GM23338 (cell line): ENCODE data around the gene GPC6. TPM values are rescaled to one million over a fixed set of nuclear protein-coding genes. Genes with fewer than 3 reads are reported as not detected.

Experiments used
- ATAC-seq: fragments of 200-7000 bp; cut with Tn5 transposase; 3 replicates; pipeline ENCODE4 v1.9.1; 2020
- DNase-seq: peaks from one replicate; pipeline ENCODE4 v3.0.0-alpha.2; 2015; ENCODE audit warnings: low spot score
- H2AFZ ChIP-seq: fragments of 200-600 bp; sonication (generic); 2 replicates; pipeline ENCODE4 v1.8.0; 2016; ENCODE audit warnings: antibody characterized with exemption, mild to moderate bottlenecking, moderate library complexity
- H3F3A ChIP-seq: fragments of 200-600 bp; sonication (generic); replicated peaks from 2 replicates; pipeline ENCODE4 v1.8.0; 2017; ENCODE audit warnings: antibody characterized with exemption, mixed run types, low read depth
- H3K27ac ChIP-seq: fragments of 200-600 bp; sonication (generic); 2 replicates; pipeline ENCODE4 v1.6.1; 2016; ENCODE audit warnings: low read depth
- H3K27me3 ChIP-seq: fragments of 200-600 bp; sonication (generic); 2 replicates; pipeline ENCODE4 v1.8.0; 2016; ENCODE audit warnings: mild to moderate bottlenecking, mixed run types, moderate library complexity; ENCODE audit not compliant: insufficient read depth
- H3K36me3 ChIP-seq: fragments of 200-600 bp; sonication (generic); 2 replicates; pipeline ENCODE4 v1.8.0; 2016; ENCODE audit warnings: mild to moderate bottlenecking; ENCODE audit not compliant: insufficient read depth
- H3K4me1 ChIP-seq: fragments of 200-600 bp; sonication (generic); 2 replicates; pipeline ENCODE4 v1.8.0; 2016; ENCODE audit warnings: mild to moderate bottlenecking, moderate library complexity; ENCODE audit not compliant: insufficient read depth
- H3K4me2 ChIP-seq: fragments of 200-600 bp; sonication (generic); 2 replicates; pipeline ENCODE4 v1.7.1; 2017; ENCODE audit warnings: mixed run types
- H3K4me3 ChIP-seq: fragments of 200-600 bp; sonication (generic); 2 replicates; pipeline ENCODE4 v1.6.1; 2016; ENCODE audit warnings: mixed run types
- H3K79me2 ChIP-seq: fragments of 200-600 bp; sonication (generic); replicated peaks from 2 replicates; pipeline ENCODE4 v1.8.0; 2017; ENCODE audit warnings: mild to moderate bottlenecking; ENCODE audit not compliant: insufficient read depth
- H3K9me2 ChIP-seq: fragments of 200-600 bp; sonication (generic); 2 replicates; pipeline ENCODE4 v1.8.0; 2017; ENCODE audit not compliant: insufficient read depth
- H4K20me1 ChIP-seq: fragments of 200-600 bp; sonication (generic); replicated peaks from 2 replicates; pipeline ENCODE4 v1.8.0; 2017; ENCODE audit warnings: mild to moderate bottlenecking; ENCODE audit not compliant: insufficient read depth
- H3K27ac Mint-ChIP-seq: 2 replicates; pipeline ENCODE4 v1.8.0; 2020; ENCODE audit warnings: inconsistent platforms, mild to moderate bottlenecking, moderate library complexity, mixed read lengths
- H3K27me3 Mint-ChIP-seq: 3 replicates; pipeline ENCODE4 v1.8.0; 2022; ENCODE audit warnings: low read depth, mild to moderate bottlenecking, moderate library complexity, mixed read lengths, inconsistent platforms; ENCODE audit not compliant: insufficient read depth, poor library complexity
- H3K36me3 Mint-ChIP-seq: 3 replicates; pipeline ENCODE4 v1.8.0; 2021; ENCODE audit warnings: low read depth, mild to moderate bottlenecking, inconsistent platforms, moderate library complexity, mixed read lengths
- H3K4me1 Mint-ChIP-seq: 3 replicates; pipeline ENCODE4 v1.8.0; 2020; ENCODE audit warnings: mild to moderate bottlenecking, inconsistent platforms, mixed read lengths
- H3K4me3 Mint-ChIP-seq: 3 replicates; pipeline ENCODE4 v1.8.0; 2021; ENCODE audit warnings: moderate library complexity, mild to moderate bottlenecking, inconsistent platforms, mixed read lengths
- H3K9me3 Mint-ChIP-seq: 3 replicates; pipeline ENCODE4 v1.8.0; 2020; ENCODE audit warnings: moderate library complexity, mild to moderate bottlenecking, inconsistent platforms, mixed read lengths
- EZH2 ChIP-seq: fragments of 200-600 bp; sonication (generic); IDR thresholded peaks from one replicate; pipeline ENCODE4 v1.8.0; 2017; ENCODE audit warnings: antibody characterized with exemption, mild to moderate bottlenecking, low read depth; ENCODE audit not compliant: unreplicated experiment
- EZH2phosphoT487 ChIP-seq: fragments of 200-600 bp; sonication (generic); IDR thresholded peaks from one replicate; pipeline ENCODE4 v1.8.1; 2018; ENCODE audit warnings: antibody characterized with exemption; ENCODE audit not compliant: unreplicated experiment
- NANOG ChIP-seq: IDR thresholded peaks from 2 replicates; pipeline ENCODE4 v1.6.1; 2016; ENCODE audit warnings: antibody characterized with exemption, borderline replicate concordance
- POLR2AphosphoS5 ChIP-seq: IDR thresholded peaks from 2 replicates; pipeline ENCODE4 v1.6.1; 2016; ENCODE audit warnings: antibody characterized with exemption, low read depth
- REST ChIP-seq: IDR thresholded peaks from one replicate; pipeline ENCODE4 v1.6.1; 2018; ENCODE audit warnings: antibody characterized with exemption; ENCODE audit not compliant: unreplicated experiment
- STAT1 ChIP-seq: IDR thresholded peaks from one replicate; pipeline ENCODE4 v1.6.1; 2016; ENCODE audit warnings: antibody characterized with exemption; ENCODE audit not compliant: unreplicated experiment
- ZNF114 ChIP-seq: fragments of 250-450 bp; sonication (Bioruptor Pico); IDR thresholded peaks from 2 replicates; pipeline ENCODE4 v1.5.0; 2020; ENCODE audit warnings: mild to moderate bottlenecking, moderate library complexity
- ZNF331 ChIP-seq: fragments of 250-450 bp; sonication (Bioruptor Pico); IDR thresholded peaks from 2 replicates; pipeline ENCODE4 v1.5.0; 2020; ENCODE audit warnings: low read depth, mild to moderate bottlenecking, moderate library complexity
- ZNF462 ChIP-seq: fragments of 250-450 bp; sonication (Bioruptor Pico); IDR thresholded peaks from 2 replicates; pipeline ENCODE4 v1.5.0; 2020; ENCODE audit warnings: mild to moderate bottlenecking, moderate library complexity
- polyA plus RNA-seq: library from polyadenylated mRNA; unstranded; fragments of >200 nt; fragmentation: Nextera tagmentation; extraction: Ambion mirVana; gene quantifications from 2 replicates; pipeline ENCODE4 v1.2.1, GENCODE V29; 2016
- total RNA-seq: library from RNA; depleted of rRNA; stranded (reverse); fragments of >200 nt; shearing (Covaris generic); gene quantifications from 2 replicates; pipeline ENCODE4 v1.2.3, GENCODE V29; 2014
- TF ChIP-seq, protein P1 (sequence below), 2 experiments: fragments of 200-600 bp in 1 of 2; sonication (generic) in 1 of 2; conservative IDR thresholded peaks; 2 replicates each; pipeline versions ENCODE4 v1.5.1 to v1.6.1; 2016 to 2017; ENCODE audit warnings: antibody characterized with exemption in 2 of 2, low read depth in 2 of 2, mild to moderate bottlenecking in 2 of 2, moderate library complexity in 1 of 2
- TF ChIP-seq, protein P2 (sequence below): IDR thresholded peaks from 2 replicates; pipeline ENCODE4 v1.6.1; 2016; ENCODE audit warnings: antibody characterized with exemption

GPC6 gene
- total and polyA plus RNA-seq, 2 experiments from 2014 or later: 6.4 to 28.6 TPM

GRCh38 chr13:93577105-93577504 lies 350.5 kb downstream of the GPC6 start:
- DNase-seq: no peak
- Histone ChIP-seq H3K9me2 (no peaks in the 10 kb centered on the region), H2AFZ (no peak overlapping the region), H3K4me1 (peaks cover 15% of the 10 kb centered on the region), H3K27ac (no peak overlapping the region), H3K4me2 (no peak overlapping the region), H3F3A (no peaks in the 10 kb centered on the region), H4K20me1 (no peaks in the 10 kb centered on the region), H3K4me3 (no peak overlapping the region), H3K79me2 (peaks cover 12% of the 10 kb centered on the region; the same call in 1 of the 2 replicates), H3K36me3 (no peaks in the 10 kb centered on the region), H3K27me3 (no peaks in the 10 kb centered on the region)
- Mint-ChIP-seq H3K9me3 (no peaks in the 10 kb centered on the region), H3K4me3 (no peak overlapping the region), H3K27ac (no peak overlapping the region), H3K27me3 (peaks cover 2% of the 10 kb centered on the region), H3K36me3 (no peaks in the 10 kb centered on the region; the same call in 2 of the 3 replicates), H3K4me1 (peaks cover 6% of the 10 kb centered on the region; the same call in 2 of the 3 replicates)
- TF ChIP-seq, protein P1, sequence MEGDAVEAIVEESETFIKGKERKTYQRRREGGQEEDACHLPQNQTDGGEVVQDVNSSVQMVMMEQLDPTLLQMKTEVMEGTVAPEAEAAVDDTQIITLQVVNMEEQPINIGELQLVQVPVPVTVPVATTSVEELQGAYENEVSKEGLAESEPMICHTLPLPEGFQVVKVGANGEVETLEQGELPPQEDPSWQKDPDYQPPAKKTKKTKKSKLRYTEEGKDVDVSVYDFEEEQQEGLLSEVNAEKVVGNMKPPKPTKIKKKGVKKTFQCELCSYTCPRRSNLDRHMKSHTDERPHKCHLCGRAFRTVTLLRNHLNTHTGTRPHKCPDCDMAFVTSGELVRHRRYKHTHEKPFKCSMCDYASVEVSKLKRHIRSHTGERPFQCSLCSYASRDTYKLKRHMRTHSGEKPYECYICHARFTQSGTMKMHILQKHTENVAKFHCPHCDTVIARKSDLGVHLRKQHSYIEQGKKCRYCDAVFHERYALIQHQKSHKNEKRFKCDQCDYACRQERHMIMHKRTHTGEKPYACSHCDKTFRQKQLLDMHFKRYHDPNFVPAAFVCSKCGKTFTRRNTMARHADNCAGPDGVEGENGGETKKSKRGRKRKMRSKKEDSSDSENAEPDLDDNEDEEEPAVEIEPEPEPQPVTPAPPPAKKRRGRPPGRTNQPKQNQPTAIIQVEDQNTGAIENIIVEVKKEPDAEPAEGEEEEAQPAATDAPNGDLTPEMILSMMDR (conservative IDR thresholded peaks at IDR 0.05; ENCODE audit: low read depth in 2 of 2): no peak
- TF ChIP-seq, protein P2, sequence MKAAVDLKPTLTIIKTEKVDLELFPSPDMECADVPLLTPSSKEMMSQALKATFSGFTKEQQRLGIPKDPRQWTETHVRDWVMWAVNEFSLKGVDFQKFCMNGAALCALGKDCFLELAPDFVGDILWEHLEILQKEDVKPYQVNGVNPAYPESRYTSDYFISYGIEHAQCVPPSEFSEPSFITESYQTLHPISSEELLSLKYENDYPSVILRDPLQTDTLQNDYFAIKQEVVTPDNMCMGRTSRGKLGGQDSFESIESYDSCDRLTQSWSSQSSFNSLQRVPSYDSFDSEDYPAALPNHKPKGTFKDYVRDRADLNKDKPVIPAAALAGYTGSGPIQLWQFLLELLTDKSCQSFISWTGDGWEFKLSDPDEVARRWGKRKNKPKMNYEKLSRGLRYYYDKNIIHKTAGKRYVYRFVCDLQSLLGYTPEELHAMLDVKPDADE: no peak
- TF ChIP-seq STAT1: no peak
- no peak for TF ChIP-seq ZNF462 (CRISPR knock-in tag)
- no peak for TF ChIP-seq EZH2phosphoT487
- no peak for TF ChIP-seq ZNF114 (CRISPR knock-in tag)
- TF ChIP-seq EZH2: no peak
- no peak for TF ChIP-seq POLR2AphosphoS5
- TF ChIP-seq NANOG: no peak
- TF ChIP-seq ZNF331: no peak
- TF ChIP-seq REST: no peak
- no peak for ATAC-seq
